Body of pancreas (tissue), 4 donors: ENCODE measurements around the gene PABPN1L. TPM values are rescaled to one million over a fixed set of nuclear protein-coding genes. Genes with fewer than 3 reads are reported as not detected.
"Not testable (repeated sequence)": the region's sequence is repeated elsewhere in the genome, so short reads cannot be mapped to it uniquely, and the experiment has no call there.

Source experiments
- ATAC-seq: fragments of 150-250 bp; one replicate; pipeline ENCODE4 v1.9.1; 2016
- DNase-seq, 4 donors: peaks; one replicate each; pipeline ENCODE4 v3.0.0-alpha.2; 2019
- H3K27ac ChIP-seq, 4 donors: fragments of 200-600 bp; sonication (generic); 1 replicate in 3 of 4; 2 replicates in 1 of 4; pipeline versions ENCODE4 v1.5.1 to v1.6.1; 2016 to 2019; ENCODE audit warnings: mild to moderate bottlenecking in 1 of 4, mixed read lengths in 1 of 4, moderate library complexity in 1 of 4
- H3K27me3 ChIP-seq, 2 donors: fragments of 200-600 bp; sonication (generic); one replicate each; pipeline ENCODE4 v1.6.0; 2016; ENCODE audit warnings: mild to moderate bottlenecking in 1 of 2
- H3K36me3 ChIP-seq, 2 donors: fragments of 200-600 bp; sonication (generic); replicated peaks in 1 of 2; 2 replicates each; pipeline ENCODE4 v1.5.1; 2016; ENCODE audit warnings: low read depth in 2 of 2; ENCODE audit not compliant: insufficient read depth in 1 of 2
- H3K4me1 ChIP-seq: fragments of 200-600 bp; sonication (generic); one replicate; pipeline ENCODE4 v1.6.0; 2016
- H3K4me3 ChIP-seq, 2 donors: fragments of 200-600 bp; sonication (generic); 1 replicate in 1 of 2; 2 replicates in 1 of 2; pipeline ENCODE4 v1.5.1; 2016 to 2019
- H3K9me3 ChIP-seq, 3 donors: fragments of 200-600 bp; sonication (generic); 1 replicate in 2 of 3; 2 replicates in 1 of 3; pipeline ENCODE4 v1.5.1; 2016
- CTCF ChIP-seq, 7 experiments: fragments of 450-650 bp in 4 of 7; fragments of 200-600 bp in 3 of 7; sonication (generic) in 3 of 7; IDR thresholded peaks; one replicate each; pipeline ENCODE4 v1.5.1; 2016 to 2019; ENCODE audit warnings: antibody characterized with exemption in 7 of 7
- POLR2A ChIP-seq, 3 donors: fragments of 450-650 bp; IDR thresholded peaks; one replicate each; pipeline ENCODE4 v1.6.1; 2016; ENCODE audit warnings: antibody characterized with exemption in 3 of 3, mild to moderate bottlenecking in 2 of 3
- WGBS, 2 donors: methylation state at CpG; one replicate each; pipeline ENCODE4 v1.1.5; 2017; 5-methylcytosine and 5-hydroxymethylcytosine counted together
- intact Hi-C: fragments of 100-400 bp; cut with DNase I; formaldehyde crosslinking; loops from one replicate; pipeline ENCODE4 v1.15.1; 2023
- total RNA-seq, 2 donors: library from RNA; depleted of rRNA; stranded (reverse); fragments of >200 nt; gene quantifications; one replicate each; pipeline ENCODE4 v1.1.0, GENCODE V29; 2016

Gene PABPN1L
- total RNA-seq, 2 donors from 2014 or later = not detected

- H3K27ac ChIP-seq = no peak overlapping the region
- intact Hi-C loops = no loop called here
- DNase-seq (no peak), ATAC-seq (no peak)
- no peaks in the 10 kb centered on the region for H3K36me3 ChIP-seq
- WGBS, 2 donors = 86 to 95% methylated on average over 1 to 21 of the region's 21 CpGs
- no peaks in the 10 kb centered on the region for H3K27me3 ChIP-seq
- H3K9me3 ChIP-seq = no peaks in the 10 kb centered on the region
- H3K4me3 ChIP-seq = no peak overlapping the region
- no peak for TF ChIP-seq POLR2A (IDR thresholded peaks at IDR 0.05)
- TF ChIP-seq CTCF (IDR thresholded peaks at IDR 0.05) = no peak
- no peaks in the 10 kb centered on the region for H3K4me1 ChIP-seq
These were observed 38.7 kb downstream of the PABPN1L start for GRCh38 chr16:88827727-88828126.

GRCh38 chr16:88826070-88826840, 40.2 kb downstream of the PABPN1L start:
- Histone ChIP-seq H3K27ac (no peak overlapping the region), H3K27me3 (no peaks in the 10 kb centered on the region), H3K4me1 (no peaks in the 10 kb centered on the region), H3K9me3 (no peaks in the 10 kb centered on the region), H3K36me3 (peaks cover 0 to 4% of the 10 kb centered on the region in 2 donors), H3K4me3 (no peak overlapping the region)
- intact Hi-C loops = no loop called here
- ATAC-seq (peak; percentile 15), DNase-seq (no peak)
- TF ChIP-seq POLR2A (IDR thresholded peaks at IDR 0.05) (no peak), CTCF (IDR thresholded peaks at IDR 0.05) (no peak)
- WGBS, 2 donors = 90 to 93% methylated on average over 23 to 24 of the region's 26 CpGs

DNA sequence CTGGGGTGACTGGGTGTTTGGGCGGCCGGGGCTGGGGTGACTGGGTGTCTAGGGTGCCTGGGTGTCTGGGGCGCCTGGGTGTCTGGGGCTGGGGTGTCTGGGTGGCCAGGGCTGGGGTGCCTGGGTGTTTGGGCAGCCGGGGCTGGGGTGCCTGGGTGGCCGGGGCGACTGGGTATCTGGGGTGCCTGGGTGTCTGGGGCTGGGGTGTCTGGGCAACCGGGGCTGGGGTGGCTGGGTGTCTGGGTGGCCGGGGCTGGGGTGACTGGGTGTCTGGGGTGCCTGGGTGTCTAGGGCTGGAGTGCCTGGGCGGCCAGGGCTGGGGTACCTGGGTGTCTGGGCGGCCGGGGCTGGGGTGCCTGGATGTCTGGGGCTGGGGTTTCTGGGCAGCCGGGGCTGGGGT, 41.3 kb downstream of the PABPN1L start:
- Histone ChIP-seq H3K27ac (no peak overlapping the region), H3K4me3 (no peak overlapping the region), H3K36me3 (peaks cover 0 to 4% of the 10 kb centered on the region in 2 donors), H3K4me1 (no peaks in the 10 kb centered on the region), H3K9me3 (no peaks in the 10 kb centered on the region), H3K27me3 (no peaks in the 10 kb centered on the region)
- ATAC-seq (no peak), DNase-seq (no peak)
- WGBS, 2 donors = 85 to 92% methylated on average over 7 to 12 of the region's 12 CpGs
- TF ChIP-seq POLR2A (IDR thresholded peaks at IDR 0.05) (no peak), CTCF (IDR thresholded peaks at IDR 0.05) (no peak)
- intact Hi-C loops = no loop called here

- no peaks in the 10 kb centered on the region for H3K9me3 ChIP-seq
- intact Hi-C loops = no loop called here
- H3K4me3 ChIP-seq = no peak overlapping the region
- WGBS, 2 donors = 87% methylated on average over 20 to 33 of the region's 33 CpGs
- ATAC-seq (no peak), DNase-seq (no peak)
- no peak for TF ChIP-seq CTCF (IDR thresholded peaks at IDR 0.05)
- TF ChIP-seq POLR2A (IDR thresholded peaks at IDR 0.05) = no peak
- no peaks in the 10 kb centered on the region for H3K4me1 ChIP-seq
- no peak overlapping the region for H3K27ac ChIP-seq
- H3K27me3 ChIP-seq = no peaks in the 10 kb centered on the region
- peaks cover 0 to 4% of the 10 kb centered on the region in 2 donors for H3K36me3 ChIP-seq
These were observed 42.0 kb downstream of the PABPN1L start for GRCh38 chr16:88824256-88825077.

- 89 to 97% methylated on average over 1 to 16 of the region's 31 CpGs for WGBS, 2 donors
These were observed 42.8 kb downstream of the PABPN1L start for GRCh38 chr16:88823646-88824045.

More at GRCh38 chr16:88823646-88824045, 42.8 kb downstream of the PABPN1L start:
- intact Hi-C loops, H3K27ac ChIP-seq, H3K36me3 ChIP-seq, H3K4me3 ChIP-seq, H3K27me3 ChIP-seq, DNase-seq, ATAC-seq, H3K9me3 ChIP-seq, H3K4me1 ChIP-seq: not testable (repeated sequence)
